HG02884 (cell line): Measurements from ENCODE around the gene NF2.

Source experiments
- ATAC-seq: cut with Tn5 transposase; IDR thresholded peaks from one replicate; pipeline ENCODE4 v1.9.1; 2021; ENCODE audit warnings: mild to moderate bottlenecking, moderate library complexity; ENCODE audit not compliant: unreplicated experiment

NF2 gene

DNA sequence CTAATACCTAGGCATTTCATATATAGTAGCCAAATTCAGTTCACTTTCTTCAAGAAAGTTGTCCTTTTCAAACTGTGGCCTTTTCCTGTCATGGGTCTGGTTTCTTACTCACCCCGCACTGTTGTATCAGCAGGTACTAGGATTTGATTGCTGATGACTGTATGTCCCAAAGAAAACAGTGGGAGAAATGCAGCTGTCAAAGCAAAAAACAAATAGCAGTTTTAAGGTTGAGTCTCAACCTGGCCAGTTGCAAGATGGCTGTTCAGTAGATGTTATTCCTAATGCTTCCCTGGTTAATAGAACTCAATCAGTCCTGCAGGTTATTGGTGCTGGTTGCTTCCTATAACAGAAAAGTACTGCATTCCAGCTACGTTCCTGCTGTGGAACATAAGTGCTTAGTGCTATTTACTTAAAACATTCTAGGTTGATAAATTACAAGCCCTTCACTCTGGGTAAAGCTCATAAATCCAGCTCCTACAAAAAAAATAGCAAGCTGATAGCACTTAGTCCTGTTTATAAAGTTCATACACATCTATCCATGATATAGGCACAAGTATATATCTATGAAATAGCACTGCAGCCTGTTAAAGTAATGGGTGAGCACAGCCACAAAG, 26.6 kb downstream of the NF2 start:
- ATAC-seq: no peak

DNA sequence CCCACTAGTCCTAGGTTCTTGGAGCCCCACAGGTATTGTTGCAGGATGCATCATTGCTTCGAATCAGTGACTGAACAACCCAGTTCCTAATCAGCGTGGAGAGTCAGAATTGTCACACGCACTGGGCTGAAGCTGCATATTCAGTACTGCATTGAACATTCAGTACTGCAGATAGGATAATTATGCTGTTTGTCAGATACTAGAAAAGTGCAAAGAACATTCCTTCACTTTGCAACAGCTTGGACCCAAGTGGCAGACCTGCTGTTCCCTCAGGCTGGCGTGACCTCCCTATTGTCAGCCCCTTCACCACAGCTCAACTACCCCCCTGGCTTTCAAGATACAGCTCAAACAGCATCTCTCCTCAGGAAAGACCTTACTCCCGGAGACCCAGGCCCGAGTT, 27.6 kb downstream of the NF2 start:
- ATAC-seq: no peak

DNA sequence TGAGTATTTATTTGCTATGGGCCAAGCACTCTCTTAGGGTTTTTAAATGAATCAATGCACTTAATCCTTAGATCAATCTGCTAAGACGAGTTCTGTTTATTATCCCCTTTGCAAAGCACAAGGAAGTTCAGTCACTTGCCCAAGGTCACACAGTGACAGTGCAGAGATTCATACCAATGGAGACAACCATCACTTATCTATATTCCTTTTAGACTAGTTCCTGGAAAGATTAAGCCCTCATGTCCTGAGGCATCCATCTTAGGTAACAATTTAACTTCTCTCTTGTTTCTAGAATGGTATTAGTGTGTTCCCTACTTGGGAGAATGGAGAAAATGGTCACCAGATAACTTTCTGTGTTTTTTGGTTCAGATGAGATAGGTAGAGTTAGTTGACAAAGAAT, 28.3 kb downstream of the NF2 start:
- no peak for ATAC-seq

DNA sequence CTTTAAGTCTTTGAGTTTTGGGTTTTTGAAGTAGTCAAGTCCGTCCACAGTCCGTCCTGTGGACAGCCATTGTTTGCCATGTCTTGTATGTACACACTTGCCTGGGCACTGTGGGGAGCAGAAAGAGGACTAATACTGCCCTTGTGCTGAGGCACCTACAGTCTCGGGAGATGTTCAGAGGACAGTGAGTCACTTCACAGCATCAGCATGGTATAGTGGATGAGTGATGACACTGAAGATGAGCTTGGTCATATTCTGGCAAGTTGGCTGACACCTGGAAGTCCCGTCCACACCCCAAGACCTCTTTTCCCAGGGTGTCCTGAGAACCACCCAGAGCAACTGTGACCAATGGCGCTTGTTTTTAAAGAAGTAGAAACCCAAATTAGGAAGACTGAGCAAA, 29.2 kb downstream of the NF2 start:
- no peak for ATAC-seq

DNA sequence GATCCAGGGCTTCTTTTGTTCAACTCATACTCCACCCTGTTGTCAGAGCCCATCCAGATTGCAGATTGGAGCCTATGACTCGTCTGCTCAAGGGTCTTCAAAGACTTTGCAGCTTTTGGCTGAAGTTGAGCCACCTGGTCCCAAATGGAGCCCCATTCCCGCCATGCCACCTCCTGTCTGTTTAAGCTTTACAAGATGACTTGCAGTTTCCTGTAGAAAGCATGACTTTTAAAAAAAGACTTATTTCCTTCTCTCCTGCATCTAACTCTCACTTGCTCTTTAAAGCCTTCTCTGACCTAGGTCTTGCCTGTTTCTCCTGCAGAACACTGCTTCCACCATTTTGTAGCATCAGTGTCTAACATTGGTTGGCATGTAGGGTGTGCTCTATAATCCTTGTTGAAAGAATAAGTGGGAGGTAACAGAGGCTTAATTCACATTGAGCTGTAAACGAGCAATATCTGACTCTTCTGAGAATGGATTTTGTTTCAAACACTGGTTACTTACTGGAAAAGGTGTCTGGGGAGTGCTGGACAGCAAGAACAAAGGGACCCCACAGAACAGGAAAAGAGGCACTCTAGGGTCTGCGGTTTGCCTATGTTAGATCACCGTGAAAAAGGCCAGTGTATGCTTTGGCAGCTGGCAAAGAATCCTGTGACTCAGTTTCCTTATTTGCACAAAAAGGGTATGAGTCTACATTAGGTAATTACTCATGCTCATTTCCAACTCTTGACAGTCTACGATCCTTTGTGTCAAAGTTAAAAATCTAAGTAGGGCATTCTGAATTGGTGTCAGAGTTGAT, 30.3 kb downstream of the NF2 start:
- no peak for ATAC-seq

DNA sequence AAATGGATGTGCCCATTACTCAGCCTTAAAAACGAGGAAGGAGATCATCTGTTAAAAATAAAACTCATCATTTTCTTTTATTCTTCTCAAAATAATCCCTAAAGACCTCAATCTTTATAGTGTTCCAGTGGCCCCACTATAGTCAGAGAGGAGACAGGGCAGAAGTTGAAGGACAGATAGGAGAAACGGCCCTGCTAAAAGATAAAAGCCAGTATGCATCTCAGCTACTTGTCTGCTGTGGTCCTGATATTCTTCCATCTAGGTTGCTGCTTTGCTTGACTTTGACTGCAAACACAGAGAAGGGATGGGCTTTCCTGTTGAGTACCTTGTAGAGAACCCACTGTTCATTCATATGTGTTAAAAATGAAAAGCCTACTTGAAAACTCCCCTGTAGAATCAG, 31.4 kb downstream of the NF2 start:
- ATAC-seq: no peak

DNA sequence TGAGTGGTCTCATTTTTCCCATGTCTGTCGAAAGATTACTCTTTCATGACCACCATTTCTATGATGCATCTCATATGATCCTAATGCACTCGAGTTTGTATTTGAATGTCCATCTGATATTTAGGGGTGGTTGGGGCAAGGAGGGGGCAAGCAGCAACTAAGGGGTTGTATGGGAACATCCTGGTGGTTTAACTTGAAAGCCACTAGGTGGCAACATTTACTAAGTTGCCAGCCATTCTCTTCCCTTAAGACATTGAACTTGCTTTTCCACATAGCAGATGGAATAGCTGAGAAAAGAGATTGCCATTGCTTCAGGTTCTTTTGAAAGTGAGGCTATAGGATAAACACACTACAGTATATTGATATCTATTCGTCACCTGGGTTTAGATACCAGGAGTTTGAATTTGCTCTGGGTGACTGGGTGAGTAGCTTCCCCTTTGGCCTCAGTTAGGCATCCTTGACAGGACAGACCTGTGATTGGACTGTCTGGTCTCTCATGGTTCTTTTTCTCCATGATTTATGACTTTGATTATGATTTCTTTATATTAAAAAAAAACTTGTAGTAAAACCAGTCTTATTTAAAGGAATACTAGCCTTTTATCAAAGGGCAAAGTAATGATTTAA, 32.4 kb downstream of the NF2 start:
- no peak for ATAC-seq

DNA sequence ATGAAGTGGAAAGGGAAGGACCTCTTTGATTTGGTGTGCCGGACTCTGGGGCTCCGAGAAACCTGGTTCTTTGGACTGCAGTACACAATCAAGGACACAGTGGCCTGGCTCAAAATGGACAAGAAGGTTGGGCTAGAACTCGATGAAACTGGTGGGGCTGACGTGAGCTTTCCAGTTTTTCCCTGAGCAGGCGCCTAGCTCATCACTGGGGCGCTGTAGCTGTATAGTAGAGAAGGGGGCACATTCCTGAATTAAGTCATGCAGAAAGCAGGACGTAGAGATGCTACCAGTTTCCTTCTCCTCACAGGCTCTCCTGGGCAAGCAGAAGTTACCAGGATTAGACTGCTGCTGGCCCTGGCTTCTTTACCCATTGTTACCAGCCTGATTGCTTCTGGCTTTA, 33.3 kb downstream of the NF2 start:
- ATAC-seq: no peak

DNA sequence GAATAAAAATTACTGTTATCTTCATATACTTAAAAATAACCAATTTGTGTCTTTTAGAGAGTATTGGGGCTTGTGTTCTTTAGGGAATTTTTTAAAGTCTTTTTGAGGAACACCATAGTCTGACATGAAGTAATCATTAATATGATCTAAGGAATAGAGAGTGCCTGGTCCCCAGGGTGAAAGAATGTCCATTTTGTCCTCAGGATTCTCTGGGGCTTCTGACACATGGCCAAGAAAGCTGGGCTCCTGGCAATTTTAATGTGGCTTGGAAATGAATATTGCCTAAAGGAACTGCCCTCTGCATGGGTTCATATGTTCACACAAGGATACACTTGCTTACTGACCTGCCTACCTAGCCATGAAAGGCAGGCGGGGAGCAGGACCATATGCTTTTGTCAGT, 33.7 kb downstream of the NF2 start:
- no peak for ATAC-seq

DNA sequence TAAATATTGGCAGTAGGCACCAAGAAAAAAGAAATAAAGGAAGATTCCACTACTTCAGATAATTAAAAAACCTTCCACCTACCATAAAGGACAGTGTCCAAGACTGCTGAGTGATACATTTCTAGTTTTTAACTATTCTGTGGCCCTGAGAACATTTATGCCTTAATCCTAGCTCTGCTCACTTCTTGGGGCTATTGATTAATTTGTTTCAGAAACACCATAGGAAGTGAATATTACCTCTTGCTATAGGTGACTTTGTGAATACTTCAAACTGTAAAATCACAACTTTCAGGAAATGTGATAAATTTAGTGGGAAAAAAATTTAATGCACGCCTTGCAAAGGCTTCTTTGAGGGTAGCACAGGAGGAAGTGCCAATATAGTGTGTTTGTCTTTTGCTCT, 35.2 kb downstream of the NF2 start:
- no peak for ATAC-seq

DNA sequence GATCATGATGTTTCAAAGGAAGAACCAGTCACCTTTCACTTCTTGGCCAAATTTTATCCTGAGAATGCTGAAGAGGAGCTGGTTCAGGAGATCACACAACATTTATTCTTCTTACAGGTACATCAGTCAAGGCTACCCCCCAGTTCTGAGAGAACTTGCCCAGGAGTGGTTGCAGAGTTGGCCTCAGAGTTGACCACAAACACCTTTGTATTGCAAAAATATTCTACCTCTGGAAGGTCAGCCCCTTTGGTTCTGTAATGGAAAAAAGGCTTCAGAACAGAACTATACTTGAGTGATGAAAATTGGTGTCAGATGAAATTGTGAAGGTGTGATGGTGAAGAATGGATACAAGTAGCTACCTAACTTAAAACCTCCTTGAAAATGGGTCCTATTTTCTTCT, 35.7 kb downstream of the NF2 start:
- no peak for ATAC-seq

DNA sequence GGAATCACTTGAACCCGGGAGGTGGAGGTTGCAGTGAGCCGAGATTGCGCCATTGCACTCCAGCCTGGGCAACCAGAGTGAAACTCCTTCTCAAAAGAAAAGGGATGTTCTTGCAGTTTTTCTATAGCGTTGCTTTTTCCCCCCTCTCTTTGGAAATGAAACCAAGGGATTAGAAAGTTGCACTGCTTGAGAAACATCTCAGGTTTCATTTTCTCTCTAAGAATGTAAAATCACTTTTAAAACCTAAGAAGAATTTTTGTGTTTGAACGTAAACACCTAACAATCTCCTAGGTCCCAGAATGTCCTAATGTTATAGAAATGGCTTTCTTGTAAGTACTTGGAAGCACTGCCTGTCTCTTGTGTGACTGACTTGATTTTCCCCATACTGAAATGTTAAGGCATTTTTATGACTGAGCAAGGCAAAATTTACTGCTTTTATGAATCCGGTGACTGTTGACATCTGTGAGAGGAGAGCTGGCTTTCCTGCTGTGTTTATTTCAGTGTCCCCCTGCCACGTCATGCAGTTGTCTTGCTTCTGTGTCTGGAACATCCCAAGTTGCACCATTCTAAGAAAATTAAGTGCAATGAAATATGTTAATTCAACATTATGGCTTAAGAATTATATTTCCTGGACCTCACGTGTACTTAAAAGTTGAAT, 37.7 kb downstream of the NF2 start:
- ATAC-seq: no peak

DNA sequence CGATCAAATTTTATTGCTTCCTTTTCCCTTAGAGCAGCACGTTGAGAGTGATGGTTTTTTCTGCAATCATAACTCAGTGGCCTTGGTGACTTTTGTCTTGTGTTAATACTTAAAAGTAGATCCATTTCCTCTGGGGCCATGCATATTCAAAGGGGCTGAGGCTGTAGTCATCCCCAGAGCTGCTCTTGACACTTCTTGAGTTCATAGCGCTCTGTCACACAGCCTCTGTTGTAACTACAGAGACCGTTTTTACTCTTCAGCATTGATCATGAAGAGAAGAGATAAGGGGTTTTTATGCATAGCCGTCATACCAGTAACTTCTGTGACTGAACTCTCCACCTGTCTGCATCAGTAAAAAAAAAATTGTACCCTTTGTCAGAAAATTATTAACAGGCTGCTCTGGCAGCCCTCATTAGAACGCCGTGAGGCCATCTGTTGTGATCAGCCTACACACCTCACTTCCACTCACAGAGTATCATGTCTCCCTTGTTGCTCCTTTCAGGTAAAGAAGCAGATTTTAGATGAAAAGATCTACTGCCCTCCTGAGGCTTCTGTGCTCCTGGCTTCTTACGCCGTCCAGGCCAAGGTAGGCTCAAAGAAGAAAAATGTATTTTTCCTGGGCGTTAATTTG, 38.4 kb downstream of the NF2 start:
- ATAC-seq: no peak

DNA sequence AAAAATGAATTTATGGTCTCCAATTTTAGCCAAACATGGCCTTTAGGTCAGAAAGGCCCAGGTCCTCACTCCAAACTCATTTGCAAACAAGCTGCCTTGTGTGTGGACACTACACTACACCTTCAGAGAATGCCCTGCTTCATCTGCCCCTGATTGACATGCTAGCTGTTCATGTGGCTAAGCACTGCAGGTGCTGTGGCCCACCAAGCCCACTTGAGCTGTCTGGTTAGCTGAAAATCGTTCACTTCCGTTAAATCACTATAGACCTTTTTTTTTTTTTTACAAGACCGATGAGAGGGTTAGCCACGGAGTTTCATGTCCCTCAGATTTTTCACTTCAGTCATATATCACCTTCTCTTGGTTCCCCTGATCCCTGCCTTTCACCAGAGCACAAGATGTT, 39.3 kb downstream of the NF2 start:
- no peak for ATAC-seq

DNA sequence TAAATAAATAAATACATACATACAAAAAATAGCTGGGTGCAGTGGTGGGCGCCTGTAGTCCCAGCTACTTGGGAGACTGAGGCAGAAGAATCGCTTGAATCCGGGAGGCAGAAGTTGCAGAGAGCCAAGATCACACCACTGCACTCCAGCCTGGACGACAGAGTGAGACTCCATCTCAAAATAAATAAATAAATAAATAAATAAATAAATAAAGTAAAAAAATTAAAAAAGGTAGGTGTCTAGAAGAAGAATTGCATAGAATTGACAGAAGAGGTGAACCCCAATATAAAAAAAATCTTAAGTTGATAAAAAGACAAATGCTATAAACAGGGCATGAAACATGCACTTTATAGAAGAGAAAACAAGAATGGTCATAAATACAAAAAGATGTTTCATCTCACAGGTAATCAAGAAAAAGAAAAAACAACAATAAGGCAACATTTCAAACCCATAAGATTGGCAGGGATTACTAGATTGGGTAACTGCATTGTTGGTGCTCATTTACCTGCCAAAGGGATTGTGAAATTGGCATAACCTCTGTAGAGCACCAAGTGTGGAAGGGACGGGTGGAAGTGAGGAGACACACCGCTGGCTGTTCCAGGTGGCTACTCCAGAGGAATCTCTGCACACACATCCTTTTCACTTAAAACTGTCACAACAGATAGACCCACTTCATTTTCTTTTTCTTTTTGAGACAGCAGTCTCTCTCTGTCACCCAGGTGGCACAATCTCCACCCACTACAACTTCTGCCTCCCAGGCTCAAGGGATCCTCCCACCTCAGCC, 44.7 kb downstream of the NF2 start:
- no peak for ATAC-seq

DNA sequence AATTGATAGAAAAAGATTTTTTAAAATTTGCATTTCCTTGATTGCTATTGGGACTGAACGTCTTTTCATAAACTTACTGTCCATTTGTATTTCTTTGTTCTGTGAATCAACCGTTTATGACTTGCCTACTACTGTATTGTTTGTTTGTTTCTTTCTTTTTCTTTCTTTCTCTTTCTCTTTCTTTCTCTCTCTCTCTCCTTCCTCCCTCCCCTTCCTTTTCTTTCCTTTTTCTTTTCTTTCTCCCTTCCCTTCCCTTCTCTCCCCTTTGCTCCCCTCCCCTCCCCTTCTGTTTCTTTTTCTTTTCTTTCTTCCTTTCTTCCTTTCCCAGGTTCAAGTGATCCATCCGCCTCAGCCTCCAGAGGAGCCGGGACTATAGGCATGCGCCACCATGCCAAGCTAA, 46.9 kb downstream of the NF2 start:
- ATAC-seq: no peak

DNA sequence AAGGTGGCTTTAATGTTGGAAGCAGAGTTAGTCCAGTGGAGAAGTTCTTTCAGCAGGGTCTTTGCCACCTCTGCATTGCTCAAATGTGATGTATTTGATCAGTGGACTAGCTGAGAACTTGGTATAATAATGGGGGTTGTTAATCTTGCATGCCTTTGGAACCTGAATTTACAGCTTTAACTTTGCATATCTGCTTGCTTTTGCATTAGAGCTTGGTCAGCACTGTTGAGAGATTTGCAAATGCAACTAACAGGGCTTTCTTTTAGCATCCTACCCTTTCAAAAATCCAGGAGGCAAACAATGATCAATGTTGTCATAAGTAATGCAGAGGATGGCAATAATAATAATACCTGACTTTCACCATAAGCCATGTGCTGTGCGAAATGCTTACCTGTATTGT, 48.2 kb downstream of the NF2 start:
- ATAC-seq: no peak

DNA sequence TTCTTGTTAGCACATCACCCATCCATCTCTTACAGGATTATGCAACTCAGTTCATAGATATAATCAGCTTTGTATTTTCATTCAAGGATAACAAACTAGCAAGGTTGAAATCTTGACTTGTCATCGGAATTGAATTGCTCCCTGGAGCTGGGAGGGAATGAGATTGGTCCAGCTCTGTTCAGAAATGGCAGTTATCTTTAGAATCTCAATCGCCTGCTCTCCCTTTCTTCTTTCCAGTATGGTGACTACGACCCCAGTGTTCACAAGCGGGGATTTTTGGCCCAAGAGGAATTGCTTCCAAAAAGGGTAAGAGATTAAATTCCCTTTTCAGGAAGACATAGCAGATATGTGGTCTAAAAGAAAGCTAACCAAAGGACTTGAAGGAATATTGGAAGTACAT, 51.0 kb downstream of the NF2 start:
- ATAC-seq: no peak

DNA sequence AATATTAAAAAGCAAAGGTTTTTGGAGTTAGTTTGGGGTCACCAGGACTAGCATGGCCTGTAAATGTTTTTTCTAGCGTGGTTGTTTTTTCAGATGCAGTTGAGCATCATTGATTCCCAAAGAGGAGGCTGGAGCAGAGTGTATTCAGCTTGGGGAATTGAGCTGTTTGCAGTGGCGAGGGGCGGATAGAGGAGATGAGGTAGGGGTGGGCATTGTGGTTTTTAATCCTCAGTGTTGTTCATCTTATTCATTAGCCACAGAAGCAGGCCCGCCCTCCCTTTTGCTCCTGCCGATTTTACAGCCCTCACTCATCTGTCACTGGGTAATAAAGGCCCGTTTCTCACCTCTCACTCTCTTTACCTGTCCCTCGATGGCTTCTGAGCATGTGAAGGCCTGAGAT, 51.4 kb downstream of the NF2 start:
- no peak for ATAC-seq

DNA sequence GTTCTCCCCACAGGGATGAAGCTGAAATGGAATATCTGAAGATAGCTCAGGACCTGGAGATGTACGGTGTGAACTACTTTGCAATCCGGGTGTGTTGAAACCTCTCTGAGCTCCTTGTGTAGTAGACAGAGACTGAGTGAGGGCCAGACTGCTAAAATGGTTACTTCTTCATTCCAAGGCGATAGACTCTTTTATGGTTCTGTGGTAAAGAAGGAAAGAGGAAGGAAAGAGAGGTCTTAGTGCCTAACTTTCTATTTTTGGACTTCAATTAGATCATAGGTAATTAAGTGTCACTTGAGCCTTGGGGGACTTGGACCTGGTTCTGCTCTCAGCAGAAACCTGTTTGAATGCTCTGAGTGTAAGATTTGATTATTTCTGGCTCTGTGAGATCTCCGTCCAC, 54.7 kb downstream of the NF2 start:
- ATAC-seq: no peak

DNA sequence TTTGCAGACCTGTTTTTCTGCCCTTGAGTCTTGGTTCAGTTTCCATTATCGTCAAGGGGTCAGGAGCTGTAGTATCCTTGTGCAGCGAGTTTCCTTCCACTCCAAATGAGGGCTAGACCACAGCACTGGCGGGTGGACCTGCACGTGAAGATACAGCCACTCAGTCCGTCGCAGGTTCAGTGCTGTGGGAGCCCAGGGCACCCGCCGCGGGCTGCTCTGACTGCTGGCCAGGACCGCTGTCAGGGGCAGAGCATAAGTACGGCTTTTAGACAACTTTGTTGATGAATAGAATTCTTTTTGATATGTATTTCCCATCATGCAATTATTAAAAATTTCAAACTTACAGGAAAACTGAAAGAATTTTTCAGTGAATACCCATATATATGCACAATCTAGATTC, 56.6 kb downstream of the NF2 start:
- ATAC-seq: no peak
